Measurements from ENCODE around the gene KIF17. TPM values are rescaled to one million over a fixed set of nuclear protein-coding genes. Genes with fewer than 3 reads are reported as not detected.

The KIF17 gene
- total and polyA plus RNA-seq, 2 of the 4 experiments (the other 2 are of a cell fraction): 4.5 to 5.7 TPM

GRCh38 chr1:20696397-20697333 is 21.1 kb downstream of the KIF17 start:
- ATAC-seq (ENCODE audit: low read depth) (peak; percentile 92), DNase-seq (peak; percentile 94)
- Histone ChIP-seq H3K9me1 (ENCODE audit: insufficient read depth, low read length) (peaks cover 13% of the 10 kb centered on the region), H2BK5ac (ENCODE audit: low read depth, low read length, poor library complexity, severe bottlenecking) (peak overlapping the region; percentile 99), H3K14ac (replicated peaks; ENCODE audit: low read depth, low read length) (peak overlapping the region; percentile 96), H3K23ac (ENCODE audit: low read depth, low read length) (peak overlapping the region; percentile 81; the same call in 1 of the 2 replicates), H2BK20ac (ENCODE audit: low read depth, low read length) (peak overlapping the region; percentile 98), H4K5ac (ENCODE audit: low read depth, low read length) (peak overlapping the region; percentile 67), H3K4me3 (ENCODE audit: insufficient read depth, low read depth, low read length) (peak overlapping the region; percentile 52), H3K4ac (ENCODE audit: low read depth, low read length) (peak overlapping the region; percentile 98), H2AFZ (replicated peaks; ENCODE audit: low read length, poor library complexity) (peak overlapping the region; percentile 94), H3K4me1 (ENCODE audit: control insufficient read depth, insufficient read depth, low read length) (peaks cover 14% of the 10 kb centered on the region), H2BK15ac (ENCODE audit: low read depth, low read length) (peak overlapping the region; percentile 94; the same call in 2 of the 3 replicates), H3K79me1 (ENCODE audit: low read depth in 1 of 2, low read length in 2 of 2) (peaks cover 15 to 35% of the 10 kb centered on the region in 2 experiments), H3K18ac (ENCODE audit: low read depth, low read length) (peak overlapping the region; percentile 65), H3K36me3 (ENCODE audit: control insufficient read depth, insufficient read depth, low read length) (no peaks in the 10 kb centered on the region), H4K8ac (ENCODE audit: low read depth in 2 of 2, low read length in 2 of 2) (peak overlapping the region; percentile 96 to 97), H2BK120ac (ENCODE audit: low read depth, low read length) (peak overlapping the region; percentile 98), H3K9me3 (ENCODE audit: control insufficient read depth, insufficient read depth, low read length) (no peaks in the 10 kb centered on the region), H4K20me1 (ENCODE audit: insufficient read depth, low read length) (no peaks in the 10 kb centered on the region), H2AK9ac (replicated peaks; ENCODE audit: low read depth, low read length, poor library complexity) (peak overlapping the region; percentile 98), H3K27me3 (ENCODE audit: control insufficient read depth, insufficient read depth, low read length) (no peaks in the 10 kb centered on the region), H3K4me2 (ENCODE audit: low read depth, low read length) (peak overlapping the region; percentile 88), H3K56ac (ENCODE audit: extremely low read depth, insufficient read depth, low read length) (peak overlapping the region; percentile 92), H3K9ac (ENCODE audit: low read depth, low read length) (peak overlapping the region; percentile 77), H3K27ac (ENCODE audit: insufficient read depth, low read length) (peak overlapping the region; percentile 88), H4K91ac (ENCODE audit: insufficient read depth, low read depth, low read length) (peak overlapping the region; percentile 99), H2AK5ac (ENCODE audit: low read depth, low read length) (peak overlapping the region; percentile 98)
- BruUV-seq (replicated peaks): no TSS peak
- in situ Hi-C loops (cut with MboI; ENCODE audit: low sequenced_read_pairs) (loop anchor here (5.0 to 25.0 kb wide), 2 partner anchors 501 to 666 kb away; no protein-coding TSS in a partner anchor), intact Hi-C loops (cut with micrococcal nuclease) (loop anchor here (1.0 to 5.0 kb wide), 8 partner anchors 36 to 671 kb away; partner anchors contain the start of genes EIF4G3, HP1BP3 and SH2D5), dilution Hi-C loops (cut with HindIII; ENCODE audit: low sequenced_read_pairs, unreplicated experiment) (no loop called here)
- 0% methylated on average over 7 of the region's 46 CpGs; no CpG with 5 or more reads in 1 of the 2 experiments for WGBS, 2 experiments (ENCODE audit: extremely low coverage in 2 of 2, insufficient read length in 1 of 2)
- TF ChIP-seq CHD1 (IDR thresholded peaks at IDR 0.05; ENCODE audit: low read depth, low read length) (no peak), USF2 (IDR thresholded peaks at IDR 0.05; ENCODE audit: low read depth, low read length) (peak; percentile 97), MAZ (IDR thresholded peaks at IDR 0.05; ENCODE audit: borderline replicate concordance, low read depth, low read length) (peak; percentile 87), SMC3 (IDR thresholded peaks at IDR 0.05; ENCODE audit: low read depth, low read length) (peak; percentile 67), BHLHE40 (IDR thresholded peaks at IDR 0.05; ENCODE audit: low read depth, low read length) (peak; percentile 100), MAFK (IDR thresholded peaks at IDR 0.05; ENCODE audit: low read depth, low read length) (no peak), CEBPB (IDR thresholded peaks at IDR 0.05; ENCODE audit: low read depth, low read length) (no peak), MXI1 (IDR thresholded peaks at IDR 0.05; ENCODE audit: borderline replicate concordance, low read depth, low read length) (peak; percentile 80), RAD21 (IDR thresholded peaks at IDR 0.05; ENCODE audit: low read length) (peak; percentile 88)
- TF ChIP-seq, protein P1, sequence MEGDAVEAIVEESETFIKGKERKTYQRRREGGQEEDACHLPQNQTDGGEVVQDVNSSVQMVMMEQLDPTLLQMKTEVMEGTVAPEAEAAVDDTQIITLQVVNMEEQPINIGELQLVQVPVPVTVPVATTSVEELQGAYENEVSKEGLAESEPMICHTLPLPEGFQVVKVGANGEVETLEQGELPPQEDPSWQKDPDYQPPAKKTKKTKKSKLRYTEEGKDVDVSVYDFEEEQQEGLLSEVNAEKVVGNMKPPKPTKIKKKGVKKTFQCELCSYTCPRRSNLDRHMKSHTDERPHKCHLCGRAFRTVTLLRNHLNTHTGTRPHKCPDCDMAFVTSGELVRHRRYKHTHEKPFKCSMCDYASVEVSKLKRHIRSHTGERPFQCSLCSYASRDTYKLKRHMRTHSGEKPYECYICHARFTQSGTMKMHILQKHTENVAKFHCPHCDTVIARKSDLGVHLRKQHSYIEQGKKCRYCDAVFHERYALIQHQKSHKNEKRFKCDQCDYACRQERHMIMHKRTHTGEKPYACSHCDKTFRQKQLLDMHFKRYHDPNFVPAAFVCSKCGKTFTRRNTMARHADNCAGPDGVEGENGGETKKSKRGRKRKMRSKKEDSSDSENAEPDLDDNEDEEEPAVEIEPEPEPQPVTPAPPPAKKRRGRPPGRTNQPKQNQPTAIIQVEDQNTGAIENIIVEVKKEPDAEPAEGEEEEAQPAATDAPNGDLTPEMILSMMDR (conservative IDR thresholded peaks at IDR 0.05; ENCODE audit: low read depth, low read length): peak; percentile 82
- ChIA-PET POLR2A (ENCODE audit: unreplicated experiment) (interaction anchor here (0.6 kb wide), 1 partner anchor 104 kb away, joined by 4 read pairs; no protein-coding TSS in a partner anchor), CTCF (interaction anchor here (0.6 to 1.6 kb wide), 21 partner anchors 10 to 672 kb away, joined by 3 to 17 read pairs (median 3); partner anchors contain the start of genes HP1BP3, KIF17 and SH2D5)

Measured in IMR-90 (cell line).